Heart left ventricle (tissue), 13 donors: Measurements from ENCODE around the gene CTNNA1.

Experiments
- POLR2A ChIP-seq, 2 donors: fragments of 450-650 bp; IDR thresholded peaks; one replicate each; pipeline ENCODE4 v1.6.1; 2017; ENCODE audit warnings: antibody characterized with exemption in 2 of 2, mild to moderate bottlenecking in 2 of 2, moderate library complexity in 2 of 2
- TF ChIP-seq, protein P1 (sequence below), 12 donors: fragments of 200-600 bp; sonication (generic) in 4 of 12; IDR thresholded peaks; one replicate each; pipeline versions ENCODE4 v1.5.0 to v1.8.0; 2018 to 2022; ENCODE audit warnings: antibody characterized with exemption in 12 of 12, mild to moderate bottlenecking in 5 of 12
- donor health status: ischemic (EF 13 %, LVEDD 7.1; RV severe dilation, severe dysfunction).
- donor health status: DM: no; HTN: yes; CAD: no.
- donor health status: DM: no; HTN: no; CAD: no.
- donor health status: ischemic (EF 25% LVEDD 6.9; RV normal size, moderate dysfunction).
- donor health status: ischemic (EF 25% LVEDD 5.7; RV mildly dilated, moderate dysfunction).
- donor health status: ischemic (EF 35%, LVEDD 5.7; RV mildly dilated, moderate dysfunction).
- donor health status: nonischemic (EF 11% LVEDD 7.7; RV severe dilation, severe dysfunction).
- donor health status: DM: yes; HTN: yes; CAD: no.
- donor health status: PGD.
- donor health status: ischemic (EF 29% LVEDD 5.4; RV normal size, mild dysfunction).
- donor health status: nonischemic (EF 23%, LVEDD 6.1; RV moderate dilation, normal function).

DNA sequence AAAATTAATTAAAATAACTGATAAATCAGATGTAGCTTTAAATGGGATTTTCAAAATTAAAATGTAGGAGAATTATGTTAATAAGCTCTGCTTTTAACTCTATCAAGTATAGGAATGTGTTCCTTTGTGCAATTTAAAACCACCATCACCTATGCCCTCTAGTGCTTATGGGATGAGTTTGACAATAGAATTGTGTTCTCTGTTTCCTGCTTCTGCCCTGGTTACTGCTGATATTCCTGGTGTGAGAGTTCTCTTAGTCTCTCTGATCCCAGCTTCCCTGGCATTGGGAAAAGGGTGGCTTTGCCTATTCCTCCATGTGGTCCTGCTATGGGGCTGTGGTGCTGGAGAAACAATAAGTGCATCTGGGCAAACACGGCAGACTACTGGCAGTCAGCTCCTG is 113.8 kb downstream of the CTNNA1 start:
- TF ChIP-seq, protein P1, sequence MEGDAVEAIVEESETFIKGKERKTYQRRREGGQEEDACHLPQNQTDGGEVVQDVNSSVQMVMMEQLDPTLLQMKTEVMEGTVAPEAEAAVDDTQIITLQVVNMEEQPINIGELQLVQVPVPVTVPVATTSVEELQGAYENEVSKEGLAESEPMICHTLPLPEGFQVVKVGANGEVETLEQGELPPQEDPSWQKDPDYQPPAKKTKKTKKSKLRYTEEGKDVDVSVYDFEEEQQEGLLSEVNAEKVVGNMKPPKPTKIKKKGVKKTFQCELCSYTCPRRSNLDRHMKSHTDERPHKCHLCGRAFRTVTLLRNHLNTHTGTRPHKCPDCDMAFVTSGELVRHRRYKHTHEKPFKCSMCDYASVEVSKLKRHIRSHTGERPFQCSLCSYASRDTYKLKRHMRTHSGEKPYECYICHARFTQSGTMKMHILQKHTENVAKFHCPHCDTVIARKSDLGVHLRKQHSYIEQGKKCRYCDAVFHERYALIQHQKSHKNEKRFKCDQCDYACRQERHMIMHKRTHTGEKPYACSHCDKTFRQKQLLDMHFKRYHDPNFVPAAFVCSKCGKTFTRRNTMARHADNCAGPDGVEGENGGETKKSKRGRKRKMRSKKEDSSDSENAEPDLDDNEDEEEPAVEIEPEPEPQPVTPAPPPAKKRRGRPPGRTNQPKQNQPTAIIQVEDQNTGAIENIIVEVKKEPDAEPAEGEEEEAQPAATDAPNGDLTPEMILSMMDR (IDR thresholded peaks at IDR 0.05) = no peak
- TF ChIP-seq POLR2A (IDR thresholded peaks at IDR 0.05) = no peak
